HAP-1 (cell line): Measurements from ENCODE around the gene GAS2L1.

ENCODE experiments used
- DNase-seq, 2 experiments: peaks; one replicate each; pipeline ENCODE4 v3.0.0-alpha.2; 2016 to 2020; ENCODE audit warnings: low spot score in 2 of 2
- H3K27me3 ChIP-seq: fragments of 250-450 bp; sonication (Bioruptor Pico); 2 replicates; pipeline ENCODE4 v1.5.1; 2020; ENCODE audit warnings: low read depth, mild to moderate bottlenecking, moderate library complexity
- H3K36me3 ChIP-seq: fragments of 250-450 bp; sonication (Bioruptor Pico); replicated peaks from 2 replicates; pipeline ENCODE4 v1.5.1; 2020; ENCODE audit warnings: mild to moderate bottlenecking
- H3K4me1 ChIP-seq: fragments of 250-450 bp; sonication (Bioruptor Pico); 2 replicates; pipeline ENCODE4 v1.5.1; 2020; ENCODE audit warnings: mild to moderate bottlenecking
- H3K4me3 ChIP-seq: fragments of 250-450 bp; sonication (Bioruptor Pico); 2 replicates; pipeline ENCODE4 v1.5.1; 2020; ENCODE audit warnings: mild to moderate bottlenecking, moderate library complexity
- H3K9me3 ChIP-seq: fragments of 250-450 bp; sonication (Bioruptor Pico); 2 replicates; pipeline ENCODE4 v1.5.1; 2020; ENCODE audit warnings: mild to moderate bottlenecking, moderate library complexity
- in situ Hi-C: fragments of 300-500 bp; cut with MboI; formaldehyde crosslinking; loops from 3 replicates; pipeline ENCODE4 v1.14.3; 2020; ENCODE audit warnings: low sequenced_read_pairs, inconsistent platforms, mixed read lengths

Gene GAS2L1

DNA sequence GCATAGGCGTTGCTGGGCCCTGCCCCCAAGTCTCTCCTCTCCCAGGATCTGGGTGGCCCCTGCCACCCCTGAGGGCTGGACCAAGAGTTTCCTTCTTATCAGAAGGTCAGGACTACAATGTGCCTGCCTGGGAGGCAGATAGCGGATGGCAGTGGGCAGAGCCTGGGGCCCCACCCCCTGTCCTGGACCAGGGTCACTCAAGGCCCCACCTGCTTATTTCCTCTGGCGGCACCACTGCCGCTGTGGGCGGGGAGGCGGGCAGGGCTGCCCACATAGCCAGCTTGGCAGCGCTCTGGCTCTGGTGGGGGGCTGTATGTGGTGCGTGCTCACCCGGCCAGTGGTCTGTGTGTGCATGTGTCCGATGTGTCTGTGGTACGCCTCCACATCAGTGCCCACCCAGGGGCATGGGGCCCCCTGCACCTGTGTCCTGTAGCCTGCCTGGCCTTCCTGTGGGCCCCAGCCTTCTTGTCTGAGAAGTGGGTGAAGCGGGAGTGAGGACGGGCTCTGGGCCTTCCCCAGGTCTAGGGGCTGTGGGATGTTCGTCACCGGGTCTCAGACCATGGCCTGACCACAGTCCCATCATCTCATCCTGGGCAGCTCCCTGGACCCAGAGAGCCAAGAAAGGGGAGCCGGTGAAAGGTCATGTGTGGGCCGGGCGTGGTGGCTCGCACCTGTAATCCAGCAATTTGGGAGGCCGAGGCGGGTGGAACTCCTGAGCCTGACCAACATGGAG lies 3.0 kb downstream of the GAS2L1 start:
- no peak for DNase-seq
- Histone ChIP-seq H3K36me3 (no peaks in the 10 kb centered on the region; the same call in none of the 2 replicates), H3K4me3 (no peak overlapping the region), H3K27me3 (peaks cover 5% of the 10 kb centered on the region), H3K9me3 (no peaks in the 10 kb centered on the region), H3K4me1 (peaks cover 10% of the 10 kb centered on the region; the same call in 1 of the 2 replicates)
- in situ Hi-C loops = no loop called here

- no peaks in the 10 kb centered on the region; the same call in none of the 2 replicates for H3K36me3 ChIP-seq
- no peak for DNase-seq
- no peak overlapping the region for H3K4me3 ChIP-seq
- H3K4me1 ChIP-seq = peaks cover 10% of the 10 kb centered on the region; the same call in 1 of the 2 replicates
- H3K9me3 ChIP-seq = no peaks in the 10 kb centered on the region
- in situ Hi-C loops = no loop called here
- peaks cover 11% of the 10 kb centered on the region for H3K27me3 ChIP-seq
Measured at GRCh38 chr22:29310065-29310862, 3.8 kb downstream of the GAS2L1 start.

GRCh38 chr22:29310863-29311339 lies 4.5 kb downstream of the GAS2L1 start:
- Histone ChIP-seq H3K4me1 (peaks cover 9% of the 10 kb centered on the region; the same call in 1 of the 2 replicates), H3K27me3 (peaks cover 11% of the 10 kb centered on the region), H3K4me3 (no peak overlapping the region), H3K9me3 (no peaks in the 10 kb centered on the region), H3K36me3 (no peaks in the 10 kb centered on the region; the same call in none of the 2 replicates)
- in situ Hi-C loops = no loop called here
- peak; percentile 37 to 84 for DNase-seq

GRCh38 chr22:29311464-29312217 lies 5.2 kb downstream of the GAS2L1 start:
- in situ Hi-C loops = no loop called here

DNA sequence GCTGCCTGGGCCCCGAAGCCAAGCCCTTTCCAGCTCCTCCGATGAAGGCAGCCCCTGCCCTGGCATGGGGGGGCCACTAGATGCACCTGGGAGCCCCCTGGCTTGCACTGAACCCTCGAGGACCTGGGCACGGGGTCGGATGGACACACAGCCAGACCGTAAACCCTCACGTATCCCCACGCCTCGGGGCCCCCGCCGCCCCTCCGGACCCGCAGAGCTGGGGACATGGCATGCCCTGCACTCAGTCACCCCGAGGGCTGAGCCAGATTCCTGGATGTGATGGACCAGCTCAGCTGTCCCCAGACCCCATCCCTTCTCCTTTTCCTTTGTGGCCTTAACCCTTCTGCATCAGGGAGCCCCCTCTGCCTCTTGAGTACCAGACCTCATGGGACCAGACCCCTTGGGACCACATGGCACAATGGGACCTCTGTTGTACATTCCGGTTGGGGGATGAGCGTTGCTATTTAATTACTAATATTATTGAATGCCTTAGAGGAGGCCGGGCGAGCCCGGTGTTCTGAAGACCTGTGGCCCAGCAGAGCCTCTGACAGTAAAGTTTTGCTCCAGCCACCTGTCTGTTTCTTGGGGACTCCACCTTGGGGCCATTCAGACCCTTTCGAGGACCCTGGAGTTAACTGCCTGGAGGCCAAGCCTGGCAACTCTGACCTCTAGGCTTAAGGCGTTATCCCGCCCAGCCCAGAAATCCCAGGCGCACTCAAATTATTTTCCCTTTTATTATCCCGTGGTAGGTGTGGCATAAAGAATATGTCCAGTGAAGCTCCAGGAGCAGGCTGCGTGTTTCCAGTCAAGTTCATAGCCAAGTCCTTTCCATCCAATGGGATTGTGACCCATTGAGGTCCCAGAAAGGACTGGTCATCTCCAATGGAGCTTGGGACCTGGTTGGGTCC lies 6.0 kb downstream of the GAS2L1 start:
- in situ Hi-C loops = no loop called here
- Histone ChIP-seq H3K4me1 (peaks cover 7% of the 10 kb centered on the region; the same call in 1 of the 2 replicates), H3K27me3 (peaks cover 11% of the 10 kb centered on the region), H3K4me3 (no peak overlapping the region), H3K36me3 (no peaks in the 10 kb centered on the region; the same call in 1 of the 2 replicates), H3K9me3 (no peaks in the 10 kb centered on the region)
- DNase-seq = no peak

More at GRCh38 chr22:29311464-29312217, 5.2 kb downstream of the GAS2L1 start:
- Histone ChIP-seq H3K27me3 (peaks cover 11% of the 10 kb centered on the region), H3K36me3 (no peaks in the 10 kb centered on the region; the same call in 1 of the 2 replicates), H3K9me3 (no peaks in the 10 kb centered on the region), H3K4me1 (peaks cover 7% of the 10 kb centered on the region; the same call in 1 of the 2 replicates), H3K4me3 (no peak overlapping the region)
- DNase-seq = no peak

DNA sequence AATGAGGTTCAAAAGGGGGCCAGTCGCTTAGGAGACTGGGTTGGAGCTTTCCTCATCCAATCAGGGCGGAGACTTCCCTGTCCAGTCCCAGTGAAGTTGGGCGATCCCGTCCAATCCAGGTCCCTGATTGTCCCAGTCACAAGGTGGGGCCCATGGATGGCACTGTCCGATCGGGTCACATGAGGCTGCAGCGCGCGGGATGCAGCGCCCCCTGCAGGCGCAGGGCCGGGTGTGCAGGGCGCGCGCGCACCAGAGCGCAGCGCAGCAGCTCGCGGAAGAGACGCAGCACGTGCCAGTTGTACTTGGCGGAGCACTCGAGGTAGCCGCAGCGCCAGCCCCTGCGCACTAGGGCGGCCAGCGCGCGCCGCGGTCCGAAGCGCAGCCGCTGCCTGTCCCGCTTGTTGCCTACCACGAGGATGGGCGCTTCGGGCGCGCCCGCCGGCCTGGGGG lies 6.7 kb downstream of the GAS2L1 start:
- Histone ChIP-seq H3K27me3 (peaks cover 11% of the 10 kb centered on the region), H3K4me1 (no peaks in the 10 kb centered on the region; the same call in 1 of the 2 replicates), H3K4me3 (no peak overlapping the region), H3K9me3 (no peaks in the 10 kb centered on the region), H3K36me3 (no peaks in the 10 kb centered on the region)
- DNase-seq = no peak
- in situ Hi-C loops = no loop called here

- no peaks in the 10 kb centered on the region for H3K36me3 ChIP-seq
- no peak overlapping the region for H3K4me3 ChIP-seq
- no peak for DNase-seq
- in situ Hi-C loops = no loop called here
- peaks cover 11% of the 10 kb centered on the region for H3K27me3 ChIP-seq
- no peaks in the 10 kb centered on the region; the same call in 1 of the 2 replicates for H3K4me1 ChIP-seq
- H3K9me3 ChIP-seq = no peaks in the 10 kb centered on the region
Measured at GRCh38 chr22:29313576-29314466, 7.4 kb downstream of the GAS2L1 start.

- no peaks in the 10 kb centered on the region for H3K4me1 ChIP-seq
- in situ Hi-C loops = no loop called here
- H3K4me3 ChIP-seq = peak overlapping the region; percentile 3
- no peaks in the 10 kb centered on the region for H3K36me3 ChIP-seq
- no peak for DNase-seq
- H3K9me3 ChIP-seq = no peaks in the 10 kb centered on the region
- peaks cover 11% of the 10 kb centered on the region for H3K27me3 ChIP-seq
Measured at GRCh38 chr22:29314537-29315285, 8.3 kb downstream of the GAS2L1 start.

- Histone ChIP-seq H3K36me3 (no peaks in the 10 kb centered on the region), H3K9me3 (no peaks in the 10 kb centered on the region), H3K4me3 (peak within 1 kb of the TSS; percentile 3), H3K4me1 (no peaks in the 10 kb centered on the region), H3K27me3 (peaks cover 11% of the 10 kb centered on the region)
- in situ Hi-C loops = no loop called here
- no peak for DNase-seq
Measured at GRCh38 chr22:29315286-29316140, 9.1 kb downstream of the GAS2L1 start, which contains the start of gene RASL10A. RASL10A (minus strand) TSS chr22:29315697; CDS start chr22:29315246, 451 bp downstream.

- Histone ChIP-seq H3K9me3 (no peaks in the 10 kb centered on the region), H3K4me1 (no peaks in the 10 kb centered on the region), H3K36me3 (no peaks in the 10 kb centered on the region), H3K4me3 (no peak overlapping the region), H3K27me3 (peaks cover 11% of the 10 kb centered on the region)
- no peak for DNase-seq
- in situ Hi-C loops = no loop called here
Measured at GRCh38 chr22:29316141-29316828, 9.8 kb downstream of the GAS2L1 start.
